K562 (cell line): ENCODE data around the gene SLC24A4. TPM values are rescaled to one million over a fixed set of nuclear protein-coding genes. Genes with fewer than 3 reads are reported as not detected.

Experiments used
- ATAC-seq: fragments of 200-7000 bp; cut with Tn5 transposase; 3 replicates; pipeline ENCODE4 v1.9.1; 2020; ENCODE audit warnings: moderate library complexity
- BruUV-seq: library from RNA; stranded (reverse); fragments of 400-500 nt; replicated peaks from 2 replicates; lab custom pipeline; 2021; lab: Mats Ljungman, UMichigan
- CTCF ChIA-PET: fragments of 300-600 bp; formaldehyde crosslinking; extraction: SDS; loops from one replicate; lab custom pipeline; 2021; ENCODE audit warnings: low intra/inter-chr PET ratio; lab: Yijun Ruan, JAX
- POLR2A ChIA-PET: fragments of 300-600, 350-650 bp; sonication (Branson Sonifier 250); formaldehyde crosslinking; extraction: SDS; loops from one replicate; lab custom pipeline; 2021; ENCODE audit warnings: antibody characterized with exemption, inconsistent platforms; lab: Yijun Ruan, JAX
- DNase-seq, 4 experiments: peaks; one replicate each; pipeline versions ENCODE4 v3.0.0 to v3.0.0-alpha.2; 2011 to 2018; ENCODE audit warnings: low spot score in 3 of 4, mixed read lengths in 3 of 4; ENCODE audit errors: extremely low read depth in 1 of 4
- FAIRE-seq: peaks from 2 replicates; lab custom pipeline; 2011; peaks lifted over from hg19 to GRCh38; lab: Jason Lieb, UNC
- H2AFZ ChIP-seq: 2 replicates; pipeline ENCODE4 v1.6.0; 2011; ENCODE audit warnings: low read depth, low read length, control low read depth, inconsistent platforms
- H3K27ac ChIP-seq: fragments of 200-600 bp; 3 replicates; pipeline ENCODE4 v1.8.0; 2011; ENCODE audit warnings: low read depth, mild to moderate bottlenecking, control low read depth, inconsistent platforms, low read length, moderate library complexity, mixed read lengths; ENCODE audit errors: extremely low read depth
- H3K27me3 ChIP-seq, 2 experiments: fragments of 300-600 bp in 1 of 2; 2 replicates in 1 of 2; 3 replicates in 1 of 2; pipeline versions ENCODE4 v1.6.0 to v1.8.0; 2011; ENCODE audit warnings: inconsistent platforms in 2 of 2, low read length in 2 of 2, mild to moderate bottlenecking in 1 of 2, mixed read lengths in 1 of 2, moderate library complexity in 1 of 2; ENCODE audit not compliant: control insufficient read depth in 2 of 2, insufficient read depth in 2 of 2
- H3K36me3 ChIP-seq: fragments of 300-600 bp; 3 replicates; pipeline ENCODE4 v1.8.0; 2011; ENCODE audit warnings: mild to moderate bottlenecking, low read length, inconsistent platforms; ENCODE audit not compliant: control insufficient read depth, insufficient read depth
- H3K4me1 ChIP-seq, 2 experiments: fragments of 200-600 bp in 1 of 2; replicated peaks in 1 of 2; 2 replicates in 1 of 2; 3 replicates in 1 of 2; pipeline versions ENCODE4 v1.5.1 to v1.8.0; 2011; ENCODE audit warnings: inconsistent platforms in 2 of 2, low read length in 2 of 2, mild to moderate bottlenecking in 1 of 2, mixed read lengths in 1 of 2, moderate library complexity in 1 of 2; ENCODE audit not compliant: control insufficient read depth in 2 of 2, insufficient read depth in 2 of 2
- H3K4me2 ChIP-seq: 2 replicates; pipeline ENCODE4 v1.6.1; 2011; ENCODE audit warnings: low read length, control low read depth, inconsistent platforms, mixed read lengths; ENCODE audit not compliant: insufficient read depth
- H3K4me3 ChIP-seq: fragments of 200-600 bp; sonication (generic), shearing (Covaris generic); 2 replicates; pipeline ENCODE4 v1.5.1; 2016; ENCODE audit warnings: control low read depth, inconsistent platforms
- H3K79me2 ChIP-seq: fragments of 200-600 bp; 3 replicates; pipeline ENCODE4 v1.8.0; 2011; ENCODE audit warnings: low read length, inconsistent platforms; ENCODE audit not compliant: control insufficient read depth, insufficient read depth
- H3K9ac ChIP-seq, 2 experiments: 2 replicates each; pipeline versions ENCODE4 v1.6.0 to v1.6.1; 2011; ENCODE audit warnings: low read depth in 2 of 2, low read length in 2 of 2, control low read depth in 1 of 2, inconsistent platforms in 1 of 2, mild to moderate bottlenecking in 1 of 2, mixed read lengths in 1 of 2; ENCODE audit not compliant: insufficient read depth in 1 of 2
- H3K9me1 ChIP-seq: one replicate; pipeline ENCODE4 v1.6.0; 2011; ENCODE audit warnings: inconsistent platforms, mild to moderate bottlenecking, low read length, moderate library complexity; ENCODE audit not compliant: control insufficient read depth, insufficient read depth
- H3K9me3 ChIP-seq: replicated peaks from 2 replicates; pipeline ENCODE4 v1.5.1; 2011; ENCODE audit warnings: low read depth, low read length, inconsistent platforms; ENCODE audit not compliant: control insufficient read depth, insufficient read depth
- H4K20me1 ChIP-seq: replicated peaks from 2 replicates; pipeline ENCODE4 v1.6.1; 2011; ENCODE audit warnings: low read length, inconsistent platforms, mixed read lengths; ENCODE audit not compliant: control insufficient read depth, insufficient read depth
- ATF2 ChIP-seq: sonication (generic); formaldehyde crosslinking; IDR thresholded peaks from 2 replicates; pipeline ENCODE4 v1.8.1; 2022; ENCODE audit warnings: missing genetic modification reagents
- CSDE1 ChIP-seq, 2 experiments: fragments of 450-650 bp; IDR thresholded peaks; 2 replicates each; pipeline ENCODE4 v1.6.1; 2016; ENCODE audit warnings: mild to moderate bottlenecking in 1 of 2
- DIDO1 ChIP-seq: fragments of 450-650 bp; IDR thresholded peaks from 2 replicates; pipeline ENCODE4 v1.6.1; 2016; ENCODE audit warnings: low read depth, missing biosample characterization, missing genetic modification characterization
- ILK ChIP-seq: fragments of 450-650 bp; IDR thresholded peaks from 2 replicates; pipeline ENCODE4 v1.6.1; 2016; ENCODE audit warnings: missing genetic modification characterization, low read depth, mild to moderate bottlenecking, missing compliant biosample characterization, moderate library complexity, borderline replicate concordance
- IRF1 ChIP-seq: sonication (generic); formaldehyde crosslinking; IDR thresholded peaks from 2 replicates; pipeline ENCODE4 v1.8.0; 2022; ENCODE audit warnings: missing genetic modification reagents, mild to moderate bottlenecking, borderline replicate concordance
- NFYB ChIP-seq: IDR thresholded peaks from 2 replicates; pipeline ENCODE4 v1.6.1; 2011; ENCODE audit warnings: mild to moderate bottlenecking, moderate library complexity; ENCODE audit not compliant: insufficient read length; ENCODE audit errors: extremely low read depth
- OTX1 ChIP-seq: fragments of 450-650 bp; formaldehyde crosslinking; IDR thresholded peaks from 2 replicates; pipeline ENCODE4 v1.4.0; 2022; ENCODE audit warnings: mild to moderate bottlenecking
- TOE1 ChIP-seq, 2 experiments: fragments of 450-650 bp in 1 of 2; sonication (generic) in 1 of 2; formaldehyde crosslinking in 1 of 2; IDR thresholded peaks; 2 replicates each; pipeline versions ENCODE4 v1.7.1 to v1.8.0; 2016 to 2022; ENCODE audit warnings: borderline replicate concordance in 2 of 2, mild to moderate bottlenecking in 2 of 2, antibody characterized with exemption in 1 of 2, inconsistent platforms in 1 of 2, low read depth in 1 of 2, missing genetic modification reagents in 1 of 2, moderate library complexity in 1 of 2
- ZFX ChIP-seq: sonication (generic); formaldehyde crosslinking; IDR thresholded peaks from 2 replicates; pipeline ENCODE4 v1.8.0; 2022; ENCODE audit warnings: mild to moderate bottlenecking, missing genetic modification reagents, moderate library complexity
- WGBS: fragments of 100-300 bp; shearing (Covaris generic); methylation state at CpG from one replicate; pipeline ENCODE4 v1.1.6; 2016; ENCODE audit warnings: low coverage, mixed read lengths; ENCODE audit not compliant: insufficient coverage; ENCODE audit errors: missing lambda C conversion rate; 5-methylcytosine and 5-hydroxymethylcytosine counted together
- in situ Hi-C: fragments of 300-500 bp; cut with MboI; formaldehyde crosslinking; loops from 4 replicates; pipeline ENCODE4 v1.15.0; 2018; ENCODE audit warnings: inconsistent platforms, mixed read lengths
- intact Hi-C: fragments of 100-400 bp; cut with micrococcal nuclease; formaldehyde crosslinking; loops from 2 replicates; pipeline ENCODE4 v1.14.2; 2022
- polyA plus RNA-seq, 8 experiments: library from polyadenylated mRNA; depleted of rRNA in 4 of 8; stranded (reverse) in 5 of 8; unstranded in 3 of 8; fragments of >200 nt; fragmentation: Nextera tagmentation in 2 of 8; fragmentation: Illumina TruSeq in 1 of 8; extraction: Ambion mirVana in 2 of 8; extraction: Trizol in 1 of 8; gene quantifications; 2 replicates each; pipeline versions ENCODE4 v1.2.1 to v1.2.3, GENCODE V29; 2011 to 2014; ENCODE audit warnings: inconsistent platforms in 1 of 8, missing spikeins in 1 of 8
- total RNA-seq, 7 experiments: library from RNA; depleted of rRNA in 6 of 7; stranded (reverse); fragments of >200 nt in 6 of 7; fragmentation: Illumina TruSeq in 2 of 7; extraction: Trizol in 2 of 7; gene quantifications; 2 replicates each; pipeline versions ENCODE4 v1.2.1 to v1.2.3, GENCODE V29; 2011 to 2021; ENCODE audit warnings: low replicate concordance in 1 of 7

SLC24A4 gene
- total and polyA plus RNA-seq, 9 of the 15 experiments (the other 6 are each of a cell fraction or from before 2014, with no cell fraction given) = not detected

GRCh38 chr14:92437729-92438285 lies 114.8 kb downstream of the SLC24A4 start:
- POLR2A ChIA-PET = no interaction called here

More at GRCh38 chr14:92437729-92438285, 114.8 kb downstream of the SLC24A4 start:
- no peak for TF ChIP-seq CSDE1 (IDR thresholded peaks at IDR 0.05)
- no peak for TF ChIP-seq ILK (tag)
- TF ChIP-seq DIDO1 (tag) = no peak
- no peak for TF ChIP-seq ATF2 (CRISPR knock-in tag)
- TF ChIP-seq IRF1 (CRISPR knock-in tag) = no peak
- no peak for TF ChIP-seq ZFX (CRISPR knock-in tag)
- no peak for TF ChIP-seq NFYB
- TF ChIP-seq TOE1 (IDR thresholded peaks at IDR 0.05; ENCODE audit: borderline replicate concordance) = no peak
- TF ChIP-seq TOE1 (CRISPR knock-in tag; IDR thresholded peaks at IDR 0.05; ENCODE audit: borderline replicate concordance, low read depth) = no peak
- no peak for TF ChIP-seq OTX1 (CRISPR knock-in tag)
- Histone ChIP-seq H3K9me1 (no peaks in the 10 kb centered on the region), H3K9me3 (no peaks in the 10 kb centered on the region), H3K36me3 (no peaks in the 10 kb centered on the region), H4K20me1 (no peaks in the 10 kb centered on the region), H3K4me1 (no peaks in the 10 kb centered on the region), H2AFZ (no peak overlapping the region), H3K4me2 (no peak overlapping the region), H3K9ac (no peak overlapping the region), H3K27ac (no peak overlapping the region), H3K79me2 (no peaks in the 10 kb centered on the region), H3K27me3 (peaks cover 0 to 11% of the 10 kb centered on the region in 2 experiments; a peak in 1 of 5 replicates), H3K4me3 (no peak overlapping the region)
- WGBS = 7% methylated on average over 12 of the region's 12 CpGs
- DNase-seq (no peak), ATAC-seq (no peak), FAIRE-seq (no peak)
- no TSS peak for BruUV-seq
- in situ Hi-C loops (no loop called here), intact Hi-C loops (no loop called here)
- CTCF ChIA-PET = no interaction called here
